Retinal pigment epithelial cell (primary cell): ENCODE measurements around the gene TTC39C.
"Not testable (repeated sequence)": the region's sequence is repeated elsewhere in the genome, so short reads cannot be mapped to it uniquely, and the experiment has no call there.

Experiments
- DNase-seq: peaks from one replicate; pipeline ENCODE4 v3.0.0-alpha.2; 2010; ENCODE audit warnings: low read depth
- H3K4me3 ChIP-seq: 2 replicates; pipeline ENCODE4 v1.5.1; 2011; ENCODE audit warnings: mild to moderate bottlenecking, low read length, control low read depth, moderate library complexity
- CTCF ChIP-seq: conservative IDR thresholded peaks from 2 replicates; pipeline ENCODE4 v1.5.1; 2011; ENCODE audit warnings: low read depth, low read length, control low read depth, inconsistent platforms

TTC39C gene

GRCh38 chr18:24026457-24026856 is 11.9 kb downstream of the TTC39C start:
- no peak for DNase-seq
- no peak for TF ChIP-seq CTCF
- H3K4me3 ChIP-seq = no peak overlapping the region

- no peak for TF ChIP-seq CTCF
- no peak overlapping the region for H3K4me3 ChIP-seq
Measured at GRCh38 chr18:24027156-24027827, 12.7 kb downstream of the TTC39C start.

GRCh38 chr18:24028946-24029345 is 14.4 kb downstream of the TTC39C start:
- not testable (repeated sequence) for H3K4me3 ChIP-seq, DNase-seq

More at GRCh38 chr18:24027156-24027827, 12.7 kb downstream of the TTC39C start:
- peak; percentile 78 for DNase-seq

- TF ChIP-seq CTCF = no peak
- no peak overlapping the region for H3K4me3 ChIP-seq
Measured at GRCh38 chr18:24031318-24031717, 16.8 kb downstream of the TTC39C start.

GRCh38 chr18:24031916-24032315 is 17.4 kb downstream of the TTC39C start:
- H3K4me3 ChIP-seq = no peak overlapping the region
- no peak for DNase-seq

More at GRCh38 chr18:24031318-24031717, 16.8 kb downstream of the TTC39C start:
- DNase-seq = no peak

GRCh38 chr18:24033641-24034412 is 19.3 kb downstream of the TTC39C start:
- no peak overlapping the region for H3K4me3 ChIP-seq
- TF ChIP-seq CTCF = no peak
- DNase-seq = no peak

More at GRCh38 chr18:24031916-24032315, 17.4 kb downstream of the TTC39C start:
- TF ChIP-seq CTCF = no peak

- H3K4me3 ChIP-seq = no peak overlapping the region
- no peak for TF ChIP-seq CTCF
- DNase-seq = no peak
Measured at GRCh38 chr18:24035316-24035715, 20.8 kb downstream of the TTC39C start.
